GM23248 (cell line): ENCODE measurements around the gene PLEKHD1.

Experiments
- EZH2 ChIP-seq: fragments of 200-600 bp; sonication (generic); IDR thresholded peaks from 2 replicates; pipeline ENCODE4 v1.6.1; 2018; ENCODE audit warnings: antibody characterized with exemption, mild to moderate bottlenecking; ENCODE audit not compliant: insufficient read depth, poor library complexity, severe bottlenecking
- EZH2phosphoT487 ChIP-seq: fragments of 200-600 bp; sonication (generic); IDR thresholded peaks from 2 replicates; pipeline ENCODE4 v1.6.1; 2018; ENCODE audit warnings: antibody characterized with exemption, moderate library complexity, mild to moderate bottlenecking, low read depth; ENCODE audit not compliant: insufficient read depth

GRCh38 chr14:69439521-69440270 is 44.8 kb upstream of the PLEKHD1 start:
- no peak for TF ChIP-seq EZH2
- TF ChIP-seq EZH2phosphoT487, result no peak
